Loucy (cell line): ENCODE results near the gene CDC37L1.

Source experiments
- H2AFZ ChIP-seq: fragments of 200-600 bp; sonication (generic); 2 replicates; pipeline ENCODE4 v1.6.0; 2016; ENCODE audit warnings: antibody characterized with exemption, mild to moderate bottlenecking, low read length, moderate library complexity
- H3F3A ChIP-seq: fragments of 200-600 bp; 2 replicates; pipeline ENCODE4 v1.6.0; 2016; ENCODE audit warnings: antibody characterized with exemption, low read depth, mild to moderate bottlenecking
- H3K27me3 ChIP-seq: fragments of 200-600 bp; sonication (generic); 2 replicates; pipeline ENCODE4 v1.6.1; 2014; ENCODE audit warnings: low read length, mild to moderate bottlenecking; ENCODE audit not compliant: insufficient read depth, poor library complexity, severe bottlenecking
- H3K36me3 ChIP-seq: fragments of 200-600 bp; sonication (generic); 2 replicates; pipeline ENCODE4 v1.6.1; 2016; ENCODE audit warnings: low read length; ENCODE audit not compliant: insufficient read depth
- H3K4me1 ChIP-seq: fragments of 200-600 bp; sonication (generic); 2 replicates; pipeline ENCODE4 v1.5.1; 2014; ENCODE audit warnings: low read length, mild to moderate bottlenecking; ENCODE audit not compliant: insufficient read depth, poor library complexity, severe bottlenecking
- H3K4me2 ChIP-seq: fragments of 200-600 bp; sonication (generic); 2 replicates; pipeline ENCODE4 v1.6.0; 2014; ENCODE audit warnings: antibody characterized with exemption, low read length, low read depth, mild to moderate bottlenecking; ENCODE audit not compliant: poor library complexity, severe bottlenecking
- H3K4me3 ChIP-seq: fragments of 200-600 bp; sonication (generic); 2 replicates; pipeline ENCODE4 v1.5.1; 2014; ENCODE audit warnings: low read length, mild to moderate bottlenecking, mixed read lengths; ENCODE audit not compliant: poor library complexity, severe bottlenecking
- H3K79me2 ChIP-seq: fragments of 200-600 bp; sonication (generic); 2 replicates; pipeline ENCODE4 v1.6.1; 2014; ENCODE audit warnings: low read length; ENCODE audit not compliant: insufficient read depth
- H3K9ac ChIP-seq: fragments of 200-600 bp; sonication (generic); 2 replicates; pipeline ENCODE4 v1.6.0; 2014; ENCODE audit warnings: mild to moderate bottlenecking, low read depth, low read length, moderate library complexity; ENCODE audit not compliant: poor library complexity, severe bottlenecking
- H3K9me2 ChIP-seq: fragments of 200-600 bp; sonication (generic); replicated peaks from 2 replicates; pipeline ENCODE4 v1.6.1; 2016; ENCODE audit warnings: low read depth, low read length, mixed read lengths
- H3K9me3 ChIP-seq: fragments of 200-600 bp; sonication (generic); 2 replicates; pipeline ENCODE4 v1.6.1; 2014; ENCODE audit warnings: mild to moderate bottlenecking, antibody characterized with exemption, low read length, low read depth; ENCODE audit not compliant: insufficient read depth
- H4K20me1 ChIP-seq: fragments of 200-600 bp; sonication (generic); 2 replicates; pipeline ENCODE4 v1.6.0; 2014; ENCODE audit warnings: antibody characterized with exemption, low read length, mild to moderate bottlenecking; ENCODE audit not compliant: insufficient read depth, poor library complexity, severe bottlenecking
- CTCF ChIP-seq: fragments of 200-600 bp; sonication (generic); conservative IDR thresholded peaks from 2 replicates; pipeline ENCODE4 v1.5.1; 2014; ENCODE audit warnings: mild to moderate bottlenecking, antibody characterized with exemption, low read length
- EZH2phosphoT487 ChIP-seq: fragments of 200-600 bp; IDR thresholded peaks from 2 replicates; pipeline ENCODE4 v1.6.1; 2018; ENCODE audit warnings: antibody characterized with exemption, mild to moderate bottlenecking, moderate library complexity, borderline replicate concordance

CDC37L1 gene

GRCh38 chr9:4689021-4689420 lies 9.7 kb downstream of the CDC37L1 start:
- no peak for TF ChIP-seq CTCF
- no peak for TF ChIP-seq EZH2phosphoT487
- H4K20me1 ChIP-seq: peaks cover 6% of the 10 kb centered on the region
- no peaks in the 10 kb centered on the region for H3K9me3 ChIP-seq
- no peak overlapping the region for H3K4me3 ChIP-seq
- H3K4me2 ChIP-seq: no peak overlapping the region
- H3K9ac ChIP-seq: no peak overlapping the region
- no peak overlapping the region for H2AFZ ChIP-seq
- H3K27me3 ChIP-seq: no peaks in the 10 kb centered on the region
- no peaks in the 10 kb centered on the region for H3K9me2 ChIP-seq
- no peaks in the 10 kb centered on the region for H3F3A ChIP-seq
- peaks cover 16% of the 10 kb centered on the region for H3K4me1 ChIP-seq
- H3K36me3 ChIP-seq: peaks cover 15% of the 10 kb centered on the region; the same call in 1 of the 2 replicates
- peaks cover 13% of the 10 kb centered on the region; the same call in 1 of the 2 replicates for H3K79me2 ChIP-seq

GRCh38 chr9:4689687-4690104 lies 10.3 kb downstream of the CDC37L1 start:
- Histone ChIP-seq H3K36me3 (peaks cover 15% of the 10 kb centered on the region; the same call in 1 of the 2 replicates), H3K79me2 (peaks cover 9% of the 10 kb centered on the region; the same call in 1 of the 2 replicates), H3K9ac (no peak overlapping the region), H3K27me3 (no peaks in the 10 kb centered on the region), H3K4me3 (no peak overlapping the region), H3K4me1 (peaks cover 12% of the 10 kb centered on the region), H3K4me2 (peak overlapping the region; percentile 2), H4K20me1 (peaks cover 2% of the 10 kb centered on the region), H3K9me3 (no peaks in the 10 kb centered on the region), H3F3A (no peaks in the 10 kb centered on the region), H3K9me2 (no peaks in the 10 kb centered on the region), H2AFZ (no peak overlapping the region)
- no peak for TF ChIP-seq CTCF
- TF ChIP-seq EZH2phosphoT487: no peak

GRCh38 chr9:4690144-4690543 lies 10.8 kb downstream of the CDC37L1 start:
- Histone ChIP-seq H4K20me1 (no peaks in the 10 kb centered on the region), H3F3A (no peaks in the 10 kb centered on the region), H3K4me2 (peak overlapping the region; percentile 2), H3K9me3 (no peaks in the 10 kb centered on the region), H3K36me3 (peaks cover 15% of the 10 kb centered on the region; the same call in 1 of the 2 replicates), H3K9me2 (no peaks in the 10 kb centered on the region), H3K9ac (no peak overlapping the region), H3K79me2 (peaks cover 10% of the 10 kb centered on the region; the same call in 1 of the 2 replicates), H3K4me3 (no peak overlapping the region), H2AFZ (no peak overlapping the region), H3K27me3 (no peaks in the 10 kb centered on the region), H3K4me1 (peaks cover 9% of the 10 kb centered on the region)
- TF ChIP-seq EZH2phosphoT487: no peak
- no peak for TF ChIP-seq CTCF
